HT-29 (cell line): Measurements from ENCODE around the gene FRYL. TPM values are rescaled to one million over a fixed set of nuclear protein-coding genes. Genes with fewer than 3 reads are reported as not detected.
A peak's percentile ranks its signal among the peaks of the same experiment; 100 is the strongest.
"Not testable (repeated sequence)": the region's sequence is repeated elsewhere in the genome, so short reads cannot be mapped to it uniquely, and the experiment has no call there.

ENCODE experiments used
- DNase-seq: peaks from one replicate; pipeline ENCODE4 v3.0.0-alpha.2; 2015; ENCODE audit warnings: low spot score
- total RNA-seq: library from RNA; depleted of rRNA; stranded (reverse); fragments of >200 nt; shearing (Covaris generic); gene quantifications from 2 replicates; pipeline ENCODE4 v1.2.3, GENCODE V29; 2014

Gene FRYL
- total RNA-seq, 1 experiment from 2014 or later = 40.8 TPM

DNA sequence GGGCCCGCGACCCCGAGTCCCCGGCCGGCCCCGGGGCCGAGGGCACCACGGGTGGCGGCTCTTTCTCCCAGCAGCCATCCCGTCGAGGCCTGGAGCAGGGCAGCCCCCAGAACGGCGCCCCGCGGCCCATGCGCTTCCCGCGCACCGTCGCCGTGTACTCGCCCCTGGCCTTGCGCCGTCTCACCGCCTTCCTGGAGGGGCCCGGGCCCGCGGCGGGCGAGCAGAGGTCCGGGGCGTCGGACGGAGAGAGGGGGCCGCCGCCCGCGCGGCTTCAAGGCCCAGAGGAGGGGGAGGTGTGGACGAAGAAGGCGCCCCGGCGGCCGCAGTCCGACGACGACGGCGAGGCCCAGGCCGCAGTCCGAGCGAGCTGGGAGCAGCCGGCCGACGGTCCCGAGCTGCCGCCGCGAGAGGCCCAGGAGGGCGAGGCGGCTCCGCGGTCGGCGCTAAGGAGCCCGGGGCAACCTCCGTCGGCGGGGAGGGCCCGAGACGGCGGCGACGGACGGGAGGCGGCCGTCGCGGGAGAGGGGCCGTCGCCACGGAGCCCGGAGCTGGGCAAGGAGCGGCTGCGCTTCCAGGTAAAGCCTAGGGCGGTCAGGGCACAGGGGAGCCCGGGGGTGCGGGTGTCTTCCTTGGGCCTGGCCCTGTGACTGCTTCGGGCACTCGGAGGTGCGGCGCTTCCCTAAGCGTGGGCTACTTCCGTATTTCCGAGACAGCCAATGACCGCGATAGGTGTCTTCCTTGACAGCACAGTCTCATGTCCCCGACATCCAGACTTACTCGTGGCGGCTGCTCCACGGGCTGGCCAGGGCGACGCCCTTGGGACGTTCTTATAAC, 289.2 kb downstream of the FRYL start:
- no peak for DNase-seq

DNA sequence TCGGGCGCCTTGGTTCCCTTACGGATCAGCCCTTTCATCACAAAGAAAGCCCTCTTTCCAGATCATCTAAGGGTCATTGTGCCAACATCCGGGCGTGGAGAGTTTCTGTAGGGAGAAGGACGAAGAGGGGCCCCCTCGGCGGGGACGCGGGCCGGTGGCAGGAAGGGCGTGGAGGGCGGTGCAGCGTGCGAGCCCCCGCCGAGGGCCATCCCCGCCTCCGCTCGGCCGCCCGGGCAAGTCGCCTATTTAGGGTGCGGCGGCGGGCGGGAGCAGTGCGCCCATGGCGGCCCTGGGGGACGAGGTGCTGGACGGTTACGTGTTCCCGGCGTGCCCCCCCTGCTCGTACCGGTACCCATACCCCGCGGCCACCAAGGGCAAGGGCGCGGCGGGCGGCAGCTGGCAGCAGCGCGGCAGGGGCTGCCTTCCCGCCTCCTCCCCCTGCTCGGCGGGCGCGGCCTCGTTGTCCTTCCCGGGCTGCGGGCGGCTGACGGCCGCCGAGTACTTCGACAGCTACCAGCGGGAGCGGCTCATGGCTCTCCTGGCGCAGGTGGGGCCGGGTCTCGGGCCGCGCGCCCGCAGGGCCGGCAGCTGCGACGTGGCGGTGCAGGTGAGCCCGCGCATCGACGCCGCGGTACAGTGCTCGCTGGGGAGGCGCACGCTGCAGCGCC, 289.9 kb downstream of the FRYL start, which contains the start of gene ZAR1:
TSS of gene ZAR1 (plus strand) at position 241 of the 668 bp plus-strand sequence. CDS start at position 281, 40 bp downstream.
- DNase-seq = no peak

DNA sequence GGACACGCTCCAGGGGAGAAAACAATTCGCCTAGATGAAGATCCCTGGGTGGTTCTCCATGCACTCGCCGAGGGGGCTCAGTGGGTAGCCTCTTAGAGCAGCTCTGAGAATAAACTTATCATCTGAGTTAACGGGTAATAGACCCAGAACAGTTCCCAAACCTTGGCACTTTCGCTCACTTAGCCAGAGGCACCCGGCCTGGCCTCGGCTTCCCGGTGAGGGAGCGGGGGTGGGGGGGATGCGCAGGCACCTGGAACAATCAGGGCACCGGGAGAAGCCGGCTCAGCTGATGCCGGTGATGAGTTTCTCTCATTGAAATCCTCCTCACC, 290.4 kb downstream of the FRYL start:
- DNase-seq = no peak

DNA sequence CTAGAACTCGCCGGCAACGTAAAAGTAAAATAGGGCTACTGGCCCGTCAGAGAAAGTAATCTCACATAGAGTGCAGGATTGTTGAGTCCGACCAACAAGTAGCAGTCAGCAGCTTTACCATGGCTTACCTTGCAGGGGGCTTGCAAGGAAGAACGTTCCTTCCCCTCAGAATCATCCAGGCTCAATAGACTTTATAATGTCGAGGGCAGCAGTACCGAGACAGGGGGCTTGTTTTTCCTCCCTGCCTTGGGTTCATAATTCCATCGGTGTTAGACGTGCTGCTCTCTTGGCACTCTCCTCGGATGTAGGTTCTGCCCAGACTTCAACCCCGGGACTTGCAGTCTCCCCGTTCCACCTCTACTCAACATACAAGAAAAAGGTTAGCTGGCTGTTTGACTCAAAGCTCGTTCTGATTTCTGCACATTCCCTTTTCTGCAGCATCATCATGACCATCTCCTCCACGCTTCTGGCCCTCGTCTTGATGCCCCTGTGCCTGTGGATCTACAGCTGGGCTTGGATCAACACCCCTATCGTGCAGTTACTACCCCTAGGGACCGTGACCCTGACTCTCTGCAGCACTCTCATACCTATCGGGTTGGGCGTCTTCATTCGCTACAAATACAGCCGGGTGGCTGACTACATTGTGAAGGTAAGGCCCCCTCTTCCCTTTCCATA, 295.4 kb downstream of the FRYL start:
- no peak for DNase-seq

DNA sequence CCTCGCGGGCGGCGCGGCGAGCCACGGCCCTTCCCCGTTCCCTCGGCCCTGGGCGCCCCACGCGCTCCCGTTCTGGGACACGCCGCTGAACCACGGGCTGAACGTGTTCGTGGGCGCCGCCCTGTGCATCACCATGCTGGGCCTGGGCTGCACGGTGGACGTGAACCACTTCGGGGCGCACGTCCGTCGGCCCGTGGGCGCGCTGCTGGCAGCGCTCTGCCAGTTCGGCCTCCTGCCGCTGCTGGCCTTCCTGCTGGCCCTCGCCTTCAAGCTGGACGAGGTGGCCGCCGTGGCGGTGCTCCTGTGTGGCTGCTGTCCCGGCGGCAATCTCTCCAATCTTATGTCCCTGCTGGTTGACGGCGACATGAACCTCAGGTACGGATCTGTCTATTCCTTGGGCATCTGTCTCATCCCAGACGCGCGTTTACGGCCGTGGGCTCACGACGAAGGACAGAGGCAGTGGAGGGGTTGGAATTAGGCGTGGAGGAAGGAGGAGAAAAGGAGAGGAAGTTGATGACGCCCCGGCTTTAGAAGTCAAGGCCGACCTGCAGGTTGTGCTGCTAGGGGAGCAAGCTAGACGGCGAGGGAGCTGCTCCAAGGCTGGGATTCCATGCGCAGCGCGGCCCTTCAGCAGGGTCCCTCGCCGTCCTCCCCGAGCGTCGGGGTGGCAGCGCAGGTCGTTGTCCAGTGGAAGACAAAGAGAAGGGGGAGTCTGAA, 296.1 kb downstream of the FRYL start:
- no peak for DNase-seq

DNA sequence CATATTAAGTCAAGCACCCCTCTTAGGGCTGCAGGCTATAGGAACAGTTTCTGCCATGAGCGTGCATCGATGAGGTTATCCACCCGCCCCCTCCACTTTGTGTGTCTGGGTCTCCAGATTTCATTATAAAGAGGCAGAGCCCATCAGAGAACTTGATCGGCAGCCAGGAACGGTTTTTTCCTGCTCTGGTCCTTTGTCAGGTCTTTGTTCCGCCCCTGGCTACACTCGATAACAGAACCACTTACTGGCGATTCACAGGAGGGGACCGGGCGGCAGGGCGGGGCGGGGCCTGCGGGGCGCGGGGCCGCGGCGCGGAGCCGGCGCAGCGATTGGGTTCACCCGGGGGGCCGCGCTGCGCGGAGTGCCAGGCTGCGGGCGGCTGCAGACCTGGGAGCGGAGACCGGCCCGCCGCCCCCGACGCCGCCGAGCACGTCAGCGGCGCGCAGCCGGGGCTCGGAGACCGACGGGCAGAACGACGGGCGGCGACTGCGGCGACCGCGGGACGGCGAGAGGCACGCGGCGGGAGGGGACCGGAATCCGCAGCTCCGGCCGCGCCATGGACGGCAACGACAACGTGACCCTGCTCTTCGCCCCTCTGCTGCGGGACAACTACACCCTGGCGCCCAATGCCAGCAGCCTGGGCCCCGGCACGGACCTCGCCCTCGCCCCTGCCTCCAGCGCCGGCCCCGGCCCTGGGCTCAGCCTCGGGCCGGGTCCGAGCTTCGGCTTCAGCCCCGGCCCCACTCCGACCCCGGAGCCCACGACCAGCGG, 296.9 kb downstream of the FRYL start, which contains the start of gene SLC10A4:
TSS of gene SLC10A4 (plus strand) at position 338 of the 771 bp plus-strand sequence. CDS start at position 557, 219 bp downstream.
- DNase-seq = no peak

DNA sequence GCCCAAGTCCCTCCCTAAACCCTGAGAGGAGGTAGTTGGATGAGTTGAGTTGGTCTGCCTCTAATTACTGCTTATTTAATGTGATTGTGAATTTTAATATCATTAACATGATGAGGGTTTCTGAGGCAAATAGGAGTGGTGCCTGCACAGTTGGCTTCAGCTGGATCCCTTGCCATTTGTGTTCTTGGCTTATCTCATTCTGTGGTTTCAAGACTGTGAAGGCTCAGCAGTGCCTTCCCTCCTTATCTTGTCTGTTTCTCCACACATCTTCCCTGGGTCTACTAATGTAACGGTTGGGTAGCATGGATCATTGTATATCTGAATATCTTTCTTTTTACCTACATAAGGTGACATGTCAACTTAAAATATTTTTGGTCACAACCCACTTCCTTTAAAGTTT, 298.5 kb downstream of the FRYL start:
- DNase-seq = no peak

DNA sequence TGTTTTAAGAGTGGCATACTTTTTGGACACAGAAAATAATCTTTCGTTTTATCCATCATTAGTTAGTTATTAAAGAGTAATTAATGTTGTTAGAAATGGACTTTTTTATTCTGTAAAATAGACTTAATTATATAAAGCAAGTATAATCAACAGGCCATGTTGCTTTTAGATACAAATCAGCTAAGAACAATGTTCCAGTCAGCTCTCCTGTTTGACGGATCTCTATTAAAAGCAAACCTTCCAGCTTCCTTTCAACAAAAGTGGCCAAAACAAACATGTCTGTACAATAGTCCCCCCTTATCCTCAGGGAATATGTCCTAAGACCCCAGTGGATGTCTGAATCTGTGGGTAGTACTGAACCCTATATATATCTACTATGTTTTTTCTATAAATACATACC, 301.8 kb downstream of the FRYL start:
- DNase-seq = no peak

DNA sequence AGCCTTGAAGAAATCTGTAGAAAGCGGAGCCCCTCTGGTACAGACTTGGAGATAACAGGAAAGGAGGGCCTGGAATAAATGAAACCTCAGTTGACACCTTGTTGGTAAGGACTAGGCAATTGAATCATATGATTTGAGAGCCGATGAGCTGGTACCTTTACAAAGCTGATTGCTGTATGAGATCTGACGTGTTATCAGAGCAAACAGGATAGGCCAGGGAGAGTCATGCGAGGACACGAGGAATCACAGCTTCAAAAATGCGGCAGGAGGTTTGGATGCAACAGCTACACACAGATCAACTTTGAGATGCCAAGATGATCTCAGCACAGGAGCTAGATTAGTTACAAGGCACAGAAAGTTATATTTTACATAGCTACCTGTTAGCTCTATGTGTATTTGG, 304.3 kb downstream of the FRYL start:
- no peak for DNase-seq

DNA sequence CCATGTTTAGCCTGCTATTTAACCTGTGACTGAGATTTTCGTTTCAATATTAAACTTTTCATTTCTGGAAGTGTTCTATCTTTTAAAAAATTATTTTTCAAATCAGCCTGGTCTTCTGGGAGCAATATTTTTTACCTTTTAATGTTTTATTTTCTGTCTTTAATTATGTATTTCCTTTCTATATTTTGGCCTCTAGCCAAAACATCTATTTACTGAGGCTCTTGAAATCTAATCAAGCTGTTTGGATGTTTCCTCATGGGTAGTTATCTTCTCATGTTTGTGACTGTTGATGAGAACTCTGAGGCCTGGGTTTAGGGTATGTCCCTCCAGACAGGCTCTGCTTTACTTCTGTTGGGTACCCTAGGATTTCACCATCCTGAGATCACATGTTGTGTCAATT, 307.3 kb downstream of the FRYL start:
- DNase-seq = no peak

DNA sequence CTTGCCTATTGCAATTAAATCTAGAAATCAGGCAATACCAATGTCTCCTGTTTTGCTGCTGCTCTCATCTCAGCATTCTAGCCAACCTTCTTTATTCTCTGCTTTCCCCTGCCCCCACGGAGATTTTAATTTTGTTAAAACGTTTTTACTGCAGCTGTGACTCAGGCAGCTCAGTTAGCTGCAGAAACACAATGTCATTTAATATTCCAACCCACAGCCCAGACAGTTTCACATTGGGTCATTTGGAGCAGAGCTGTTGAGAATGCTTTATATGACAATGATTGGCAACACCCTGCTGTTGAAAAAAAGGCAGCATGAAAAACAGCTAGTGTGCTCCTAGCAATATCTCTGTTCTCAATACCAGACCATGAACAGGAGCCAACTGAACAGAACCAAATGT, 309.5 kb downstream of the FRYL start:
- no peak for DNase-seq

DNA sequence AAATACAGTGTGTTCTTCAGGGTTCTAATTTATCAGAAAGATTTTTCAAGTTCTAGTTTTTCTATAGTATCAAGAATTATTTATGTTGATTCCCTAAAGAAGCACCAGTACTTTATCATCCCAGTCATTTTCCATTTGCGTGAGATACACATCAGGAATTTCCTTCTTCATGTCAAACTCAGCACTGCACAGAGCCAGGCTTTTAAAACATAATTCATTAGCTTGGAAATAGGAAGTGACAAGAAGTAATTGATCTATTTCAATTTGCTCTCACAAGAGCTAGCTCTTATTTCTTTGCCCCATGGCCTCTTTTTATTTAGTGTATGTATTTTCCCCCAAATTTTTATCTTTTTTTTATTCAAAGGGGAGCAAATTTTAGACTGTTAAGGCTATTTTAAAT, 309.9 kb downstream of the FRYL start:
- no peak for DNase-seq

DNA sequence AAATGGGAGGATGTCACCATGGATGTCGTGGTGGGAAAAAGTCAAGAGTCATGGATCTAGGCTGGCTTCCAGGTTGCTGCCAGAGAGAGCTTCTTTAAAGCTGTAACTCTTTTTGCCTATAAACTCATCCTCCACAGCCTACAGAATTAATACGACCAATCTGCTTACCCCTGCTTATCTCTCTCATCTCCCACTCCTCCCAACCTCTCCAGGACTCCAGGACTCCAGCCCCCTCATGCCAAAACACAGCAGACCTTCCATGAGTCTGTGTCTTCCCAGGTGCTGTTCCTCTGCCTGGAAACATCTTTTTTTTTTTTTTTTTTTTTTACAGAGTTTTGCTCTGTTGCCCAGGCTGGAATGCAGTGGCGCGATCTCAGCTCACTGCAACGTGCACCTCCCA, 312.2 kb downstream of the FRYL start:
- DNase-seq = no peak

DNA sequence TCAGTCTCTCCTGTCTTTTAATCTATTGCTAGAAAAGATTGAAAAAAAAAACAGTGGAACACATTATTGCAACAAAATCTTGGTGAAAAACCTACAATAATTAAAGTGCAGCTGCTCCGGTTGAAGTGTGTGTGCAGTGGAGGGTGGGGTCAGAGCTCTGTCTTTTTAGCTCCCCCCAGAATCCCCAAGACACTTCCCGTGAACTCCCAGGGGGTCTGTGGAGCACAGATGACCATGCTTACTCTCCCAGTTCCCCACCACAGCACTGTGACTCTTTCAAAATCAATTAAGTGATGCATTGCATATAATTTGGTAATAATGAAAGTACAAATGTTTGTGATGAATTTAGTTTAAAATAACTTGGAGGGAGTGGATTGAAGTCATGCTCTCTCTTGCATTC, 312.6 kb downstream of the FRYL start:
- no peak for DNase-seq

DNA sequence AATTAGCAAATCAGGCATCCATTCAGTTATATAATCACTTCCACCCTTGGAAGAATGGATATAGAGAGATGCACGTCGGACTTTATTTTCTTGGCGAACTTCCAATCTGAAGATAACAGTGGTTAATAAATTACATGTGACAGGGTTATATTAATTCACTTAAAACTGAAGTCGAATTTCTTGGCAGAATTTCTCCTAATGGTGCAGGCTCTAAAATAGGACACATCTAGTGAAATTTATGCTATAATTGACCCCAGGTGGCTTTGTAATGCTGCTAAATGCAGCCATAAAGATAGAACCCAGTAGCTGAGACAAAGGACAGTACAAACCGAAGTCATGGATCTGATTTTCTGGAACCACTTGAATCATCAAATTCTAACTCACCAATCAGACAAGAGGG, 317.7 kb downstream of the FRYL start:
- DNase-seq = peak; percentile 12

DNA sequence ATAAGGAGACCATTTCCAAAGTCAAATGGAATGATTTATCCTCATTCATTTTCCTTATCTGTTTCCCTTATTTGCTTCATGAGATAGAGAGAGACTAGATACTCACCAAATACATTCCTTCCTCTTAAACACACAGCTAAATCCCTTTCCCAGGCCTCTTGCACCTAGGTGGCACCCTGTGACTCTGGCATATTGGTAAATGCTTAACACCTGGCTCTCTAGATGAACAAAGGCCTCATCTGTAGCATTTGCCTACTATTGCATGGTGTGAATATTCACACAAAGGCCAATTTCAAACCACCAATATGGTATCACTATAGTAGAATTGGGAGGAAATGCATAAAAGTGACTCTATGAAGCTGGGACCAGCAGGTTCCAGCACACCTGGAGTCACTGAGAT, 319.1 kb downstream of the FRYL start:
- DNase-seq = peak; percentile 3

DNA sequence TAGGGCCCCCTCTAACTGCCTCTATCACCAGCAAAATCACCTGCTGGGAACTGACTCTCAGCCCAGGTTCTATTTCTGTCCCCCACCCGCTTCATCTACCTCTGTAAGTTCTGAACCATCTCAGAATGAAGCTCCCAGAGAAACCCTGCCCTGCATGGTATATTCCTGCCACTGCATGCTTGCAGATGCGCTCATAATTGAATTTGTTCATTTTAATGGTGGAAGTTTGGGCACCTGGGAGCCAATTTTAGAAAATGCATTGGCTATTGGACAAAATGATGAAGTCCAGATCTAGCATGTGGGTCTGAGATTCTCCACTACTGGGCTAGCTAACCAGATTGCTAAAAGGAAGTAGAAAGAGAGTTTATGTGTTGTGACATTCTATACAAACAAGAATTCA, 325.5 kb downstream of the FRYL start:
- no peak for DNase-seq

DNA sequence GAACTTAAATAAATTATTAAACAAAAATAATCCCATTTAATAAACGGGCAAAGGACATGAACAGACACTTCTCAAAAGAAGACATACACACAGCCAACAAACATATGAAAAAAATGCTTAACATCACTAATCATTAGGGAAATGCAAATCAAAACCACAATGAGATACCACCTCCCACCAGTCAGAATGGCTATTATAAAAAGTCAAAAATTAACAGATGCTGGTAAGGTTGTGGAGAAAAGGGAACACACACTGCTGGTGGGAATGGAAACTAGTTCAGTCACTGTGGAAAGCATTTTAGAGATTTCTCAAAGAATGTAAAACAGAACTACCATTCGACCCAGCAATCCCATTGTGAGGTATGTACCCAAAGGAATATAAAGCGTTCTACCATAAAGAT, 328.4 kb downstream of the FRYL start:
- not testable (repeated sequence) for DNase-seq

DNA sequence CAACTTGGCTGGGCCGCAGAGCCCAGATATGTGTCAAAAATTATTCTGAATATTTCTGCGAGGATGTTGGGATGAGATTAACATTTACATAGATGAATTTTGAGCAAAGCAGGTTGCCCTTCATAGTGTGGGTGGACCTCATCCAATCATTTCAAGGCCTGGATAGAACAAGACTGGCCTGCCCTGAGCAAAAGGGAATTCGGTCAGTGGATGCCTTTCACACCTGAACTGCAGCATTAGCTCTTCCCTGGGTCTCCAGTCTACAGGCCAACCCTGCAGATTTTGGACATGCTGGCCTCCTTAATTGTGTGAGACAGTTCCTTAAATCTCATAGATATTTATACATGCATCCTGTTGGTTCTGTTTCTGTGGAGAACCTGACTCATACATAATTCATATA, 329.3 kb downstream of the FRYL start:
- no peak for DNase-seq

DNA sequence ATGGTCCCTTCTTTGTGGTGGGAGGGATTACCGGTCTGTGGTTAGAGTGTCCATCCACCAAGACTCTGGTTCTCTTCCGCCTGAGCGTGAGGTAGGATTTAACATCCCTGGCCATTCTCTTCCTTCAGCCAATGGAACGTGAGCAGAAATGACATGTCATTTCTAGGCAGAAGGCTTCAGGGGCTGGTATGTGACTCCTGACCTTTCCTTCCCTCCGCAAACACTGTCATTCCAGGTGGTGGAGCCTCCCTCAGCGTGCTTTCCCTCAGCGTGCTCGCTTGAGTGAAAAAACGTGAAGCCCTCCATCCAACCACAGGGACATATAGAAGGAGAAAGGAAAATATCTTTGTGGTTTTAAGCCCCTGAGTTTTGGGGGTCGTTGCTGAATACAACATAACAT, 330.9 kb downstream of the FRYL start:
- DNase-seq = no peak
